Inferior parietal cortex (tissue), 1 donor: ENCODE data around the gene TKTL1.

Source experiments
- DNase-seq: peaks from one replicate; pipeline ENCODE4 v3.0.0-alpha.2; 2016; ENCODE audit errors: extremely low spot score

Gene TKTL1

GRCh38 chrX:154362085-154362742 is 66.6 kb downstream of the TKTL1 start:
- no peak for DNase-seq

DNA sequence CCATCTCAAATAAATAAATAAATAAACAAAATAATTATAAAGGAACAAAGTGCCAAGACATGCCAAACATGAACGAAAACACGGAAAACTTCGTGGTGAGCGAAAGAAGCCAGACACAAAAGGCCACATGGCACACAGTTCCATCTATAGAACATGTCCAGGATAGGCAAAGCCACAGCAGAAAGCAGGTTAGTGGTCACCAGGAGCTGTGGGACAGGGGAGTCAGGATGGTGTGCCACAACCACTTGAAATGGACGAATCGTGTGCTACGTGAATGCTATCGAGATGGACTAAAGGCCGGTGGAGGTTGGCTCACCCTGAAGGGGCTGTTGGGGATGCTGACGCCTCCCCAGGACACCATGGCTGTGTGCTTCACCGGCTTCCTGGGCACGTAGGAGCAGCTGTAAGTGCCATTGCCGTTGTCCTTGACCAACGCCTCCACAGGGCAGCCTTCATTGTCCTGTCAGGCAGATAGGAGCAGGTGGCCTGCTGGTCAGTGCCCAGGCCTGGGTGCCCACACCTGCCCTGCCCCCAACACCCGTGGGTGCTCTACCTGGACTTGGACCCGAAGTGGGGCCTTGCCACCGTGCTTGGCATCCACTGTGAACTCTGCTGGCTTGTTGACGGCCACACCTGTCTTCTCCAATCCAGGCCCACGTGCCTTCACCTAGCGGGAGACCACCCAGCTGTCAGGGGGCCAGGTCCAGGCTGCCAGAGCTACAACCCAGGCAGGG is 68.3 kb downstream of the TKTL1 start:
- no peak for DNase-seq

DNA sequence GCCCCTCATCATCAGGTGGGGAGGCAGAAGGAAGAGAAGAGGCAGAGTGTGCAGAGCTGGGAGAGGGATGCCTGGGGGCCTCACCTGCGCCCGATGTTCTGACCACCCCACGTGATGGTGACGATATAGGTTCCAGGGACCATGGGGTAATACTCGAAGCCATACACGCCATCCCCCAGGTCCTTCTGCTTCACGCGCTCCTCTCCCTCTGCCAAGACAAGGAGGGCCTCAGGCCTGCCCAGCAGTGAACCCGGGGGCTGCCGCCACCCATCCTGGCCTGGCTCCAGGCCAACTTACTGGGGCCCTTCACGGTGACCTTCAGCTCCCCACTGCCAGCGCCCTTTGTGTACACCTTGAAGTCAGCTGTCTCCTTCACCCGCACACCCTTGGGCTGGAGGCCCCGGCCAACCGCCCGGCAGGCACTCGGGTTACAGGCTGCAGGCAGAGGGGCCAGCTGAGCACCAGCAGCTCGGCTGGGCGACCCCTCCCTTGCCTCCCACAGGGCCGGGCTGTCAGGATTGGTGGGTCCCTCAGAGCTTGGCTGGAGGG is 69.5 kb downstream of the TKTL1 start:
- DNase-seq = no peak

DNA sequence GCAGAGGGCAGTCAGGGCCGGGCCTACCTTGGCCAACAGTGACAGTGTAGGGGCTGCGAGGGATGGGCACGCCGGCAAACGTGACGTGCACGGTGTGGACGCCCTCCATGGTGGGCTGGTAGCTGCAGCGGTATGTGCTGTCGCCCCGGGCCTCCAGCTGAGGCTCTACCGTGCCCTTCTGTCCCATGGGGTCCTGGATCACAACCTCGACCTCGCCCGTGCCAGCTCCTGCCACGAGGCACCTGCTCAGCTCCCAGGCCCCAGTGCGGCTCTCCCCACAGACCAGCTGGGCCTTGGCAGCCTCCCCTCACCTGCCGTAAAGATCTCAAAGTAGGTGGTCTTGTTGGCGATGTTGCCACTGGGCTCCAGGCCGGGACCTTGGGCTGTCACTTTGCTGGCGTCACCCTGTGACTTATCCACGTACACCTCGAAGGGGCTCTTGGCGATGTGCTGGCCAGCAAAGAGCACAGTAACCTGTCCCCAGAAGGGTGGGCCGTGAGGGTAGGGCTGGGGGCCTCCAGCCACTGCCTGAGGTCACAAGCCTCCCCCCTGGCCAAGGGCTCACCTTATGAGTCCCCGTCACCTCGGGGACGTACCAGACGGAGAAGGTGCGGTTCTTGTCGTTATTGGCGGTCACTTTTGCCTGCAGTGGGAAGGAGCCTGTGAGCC is 70.5 kb downstream of the TKTL1 start:
- no peak for DNase-seq

- no peak for DNase-seq
Observed at GRCh38 chrX:154366666-154367055, 71.1 kb downstream of the TKTL1 start.

- DNase-seq = no peak
Observed at GRCh38 chrX:154367474-154368308, 72.1 kb downstream of the TKTL1 start.

DNA sequence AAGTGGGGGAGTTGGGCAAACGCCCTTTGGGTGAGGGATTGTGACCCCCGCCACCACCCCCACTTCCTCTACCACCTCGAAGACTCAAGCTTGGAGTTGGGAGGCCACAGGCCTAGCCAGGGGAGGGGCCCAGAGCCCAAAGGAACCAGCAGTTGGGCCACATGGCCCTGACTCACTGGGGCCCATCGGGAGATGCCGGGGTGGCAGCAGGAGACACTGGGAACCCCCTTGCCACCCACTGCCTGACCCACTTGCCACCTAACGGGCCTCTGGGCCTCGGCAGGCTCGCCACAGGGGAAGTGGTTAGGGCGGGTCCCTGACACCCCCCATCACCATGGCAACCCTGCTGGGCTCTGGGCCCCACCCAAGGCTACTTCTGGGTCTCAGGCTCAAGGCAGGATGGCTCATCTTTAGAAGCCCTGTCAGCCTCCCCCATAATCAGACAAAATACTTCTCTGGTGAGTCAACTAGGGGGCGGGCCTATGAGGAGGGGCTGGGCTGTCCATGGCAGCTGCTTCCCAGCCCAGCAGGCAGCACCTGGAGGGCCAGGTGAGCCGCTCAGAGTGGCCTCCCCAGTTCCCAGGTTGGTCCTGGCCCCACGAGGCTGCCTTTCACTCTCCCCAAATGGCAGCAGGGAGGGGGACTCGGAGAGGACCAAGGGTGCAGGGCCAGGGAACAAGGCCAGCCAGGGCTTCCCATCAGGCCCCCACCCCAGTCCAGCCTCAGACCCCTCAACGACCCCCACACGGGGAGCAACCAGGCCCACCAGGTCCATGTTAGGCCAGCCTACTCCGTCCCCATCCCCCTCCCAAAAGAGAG is 73.2 kb downstream of the TKTL1 start:
- DNase-seq = no peak

DNA sequence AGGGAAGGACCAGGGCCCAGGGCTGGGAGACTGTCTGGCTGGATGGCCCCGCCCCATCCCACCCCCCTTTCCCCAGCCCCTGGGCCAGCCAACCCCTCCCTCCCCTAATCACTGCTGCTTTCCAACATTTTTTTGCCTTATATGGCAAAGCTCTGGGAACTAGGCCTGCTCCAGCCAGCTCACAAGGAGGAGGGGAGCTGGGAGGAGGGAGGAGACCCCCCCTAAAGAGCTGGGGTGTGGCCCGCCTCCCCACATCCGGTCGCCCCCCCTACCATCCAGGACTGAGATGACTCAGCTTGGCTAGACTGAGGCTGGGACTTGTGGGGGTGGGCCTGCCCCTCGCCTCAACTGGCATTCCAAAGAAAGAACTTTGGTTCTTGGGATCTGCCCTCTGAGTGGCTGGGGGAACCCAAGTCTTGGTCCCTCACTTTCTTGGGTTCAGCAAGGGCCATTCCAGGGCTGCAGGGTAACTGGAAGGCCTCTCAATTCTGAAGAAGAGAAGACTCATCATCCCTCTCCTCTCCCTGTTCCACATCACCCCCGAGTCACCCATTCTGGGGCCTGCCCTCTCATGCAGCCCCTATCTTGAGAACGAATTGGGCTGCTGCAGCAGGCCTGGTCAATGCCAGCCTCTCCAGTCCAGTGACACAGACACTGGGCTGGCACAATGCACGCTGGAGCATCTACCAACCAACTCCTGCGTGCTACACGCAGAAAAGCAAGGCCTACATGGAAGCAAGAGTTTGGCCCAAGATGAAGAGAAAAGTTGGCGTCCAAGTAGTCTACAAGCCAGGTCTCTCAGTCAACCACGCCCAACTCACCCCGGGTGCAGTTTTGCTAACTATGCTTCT is 74.1 kb downstream of the TKTL1 start:
- no peak for DNase-seq

GRCh38 chrX:154370300-154371016 is 74.9 kb downstream of the TKTL1 start:
- DNase-seq = no peak

- DNase-seq = peak; percentile 80
Observed at GRCh38 chrX:154371017-154371788, 75.6 kb downstream of the TKTL1 start.

- no peak for DNase-seq
Observed at GRCh38 chrX:154371789-154372300, 76.2 kb downstream of the TKTL1 start.

- DNase-seq = no peak
Observed at GRCh38 chrX:154372612-154373022, 77.0 kb downstream of the TKTL1 start.

- no peak for DNase-seq
Observed at GRCh38 chrX:154373340-154374306, 78.0 kb downstream of the TKTL1 start.

- DNase-seq = no peak
Observed at GRCh38 chrX:154374313-154375155, 78.9 kb downstream of the TKTL1 start, which contains the start of gene FLNA. FLNA (minus strand) TSS chrX:154374634; CDS start chrX:154371245, 3,389 bp downstream.

DNA sequence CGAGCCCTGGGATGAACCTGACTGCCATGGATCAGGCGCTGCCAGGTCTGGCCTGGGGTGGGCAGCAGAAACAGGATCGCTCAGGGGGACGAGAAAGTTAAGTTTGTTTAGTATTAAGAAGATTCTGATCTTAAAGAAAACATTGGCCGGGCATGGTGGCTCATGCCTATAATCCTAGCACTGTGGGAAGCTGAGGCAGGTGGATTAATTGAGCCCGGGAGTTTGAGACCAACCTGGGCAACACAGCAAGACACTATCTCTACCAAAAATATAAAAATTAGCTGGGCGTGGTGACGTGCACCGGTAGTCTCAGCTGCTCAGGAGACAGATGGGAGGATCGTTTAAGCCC is 79.5 kb downstream of the TKTL1 start:
- no peak for DNase-seq

DNA sequence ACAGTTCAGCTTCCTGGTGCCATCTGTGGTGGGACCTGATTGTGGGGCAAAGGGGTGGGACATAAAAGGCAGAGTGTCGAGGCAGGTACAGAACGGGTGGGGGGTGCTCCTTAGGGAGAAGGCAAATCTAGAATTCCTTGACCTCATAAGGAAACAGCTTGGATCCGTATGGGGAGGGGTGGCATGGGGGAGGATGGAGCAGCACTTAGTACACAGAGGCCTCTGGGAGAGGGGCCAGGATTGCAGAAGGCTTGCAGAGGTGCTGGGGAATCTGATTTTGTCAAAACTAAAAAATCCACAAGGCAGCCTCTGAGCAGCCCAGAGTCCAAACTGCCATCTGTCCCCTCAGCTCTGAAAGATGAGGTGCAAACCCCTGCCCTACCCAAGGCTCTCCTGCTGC is 81.2 kb downstream of the TKTL1 start:
- no peak for DNase-seq
